H1 (cell line): ENCODE data around the gene IQCH. TPM values are rescaled to one million over a fixed set of nuclear protein-coding genes. Genes with fewer than 3 reads are reported as not detected.

ENCODE experiments used
- CTCF ChIA-PET: fragments of 300-600 bp; sonication (Branson Sonifier 250); formaldehyde crosslinking; loops from one replicate; lab custom pipeline; 2021; ENCODE audit not compliant: partially characterized antibody; lab: Charles Lee
- POLR2A ChIA-PET: fragments of 300-600 bp; sonication (Branson Sonifier 250); formaldehyde crosslinking; loops from one replicate; lab custom pipeline; 2021; ENCODE audit warnings: inconsistent platforms; ENCODE audit not compliant: partially characterized antibody; lab: Charles Lee
- DNase-seq, 2 experiments: peaks; one replicate each; pipeline versions ENCODE4 v3.0.0 to v3.0.0-alpha.2; 2010 to 2022; ENCODE audit warnings: low spot score in 2 of 2, low read depth in 1 of 2, mixed read lengths in 1 of 2
- FAIRE-seq: peaks from 2 replicates; lab custom pipeline; 2011; peaks lifted over from hg19 to GRCh38; lab: Jason Lieb, UNC
- H2AFZ ChIP-seq: 2 replicates; pipeline ENCODE4 v1.8.1; 2012; ENCODE audit warnings: low read length, inconsistent platforms
- H2AK5ac ChIP-seq: 2 replicates; pipeline ENCODE4 v1.6.1; 2013; ENCODE audit warnings: low read depth, low read length
- H2BK120ac ChIP-seq: replicated peaks from 2 replicates; pipeline ENCODE3; 2013; ENCODE audit warnings: low read depth, low read length, inconsistent platforms
- H2BK12ac ChIP-seq: 2 replicates; pipeline ENCODE4 v1.6.1; 2013; ENCODE audit warnings: low read depth, low read length
- H2BK15ac ChIP-seq: 2 replicates; pipeline ENCODE4 v1.6.1; 2013; ENCODE audit warnings: low read length
- H2BK20ac ChIP-seq: 2 replicates; pipeline ENCODE4 v1.6.1; 2013; ENCODE audit warnings: low read length
- H2BK5ac ChIP-seq: 2 replicates; pipeline ENCODE4 v1.6.1; 2013; ENCODE audit warnings: low read depth, low read length
- H3K14ac ChIP-seq: 2 replicates; pipeline ENCODE4 v1.6.1; 2013; ENCODE audit warnings: inconsistent platforms; ENCODE audit not compliant: insufficient read length
- H3K18ac ChIP-seq: 2 replicates; pipeline ENCODE4 v1.6.1; 2013; ENCODE audit warnings: low read length; ENCODE audit errors: extremely low read depth
- H3K23ac ChIP-seq: 2 replicates; pipeline ENCODE4 v1.6.1; 2013; ENCODE audit warnings: inconsistent platforms; ENCODE audit not compliant: insufficient read length
- H3K23me2 ChIP-seq: 2 replicates; pipeline ENCODE4 v1.6.1; 2013; ENCODE audit warnings: low read depth, low read length
- H3K27ac ChIP-seq: 2 replicates; pipeline ENCODE4 v1.6.1; 2011; ENCODE audit warnings: low read depth, low read length, inconsistent platforms
- H3K27me3 ChIP-seq, 4 experiments: replicated peaks in 1 of 4; 1 replicate in 1 of 4; 2 replicates in 3 of 4; pipeline versions ENCODE4 v1.6.1 to v1.8.1; 2011 to 2013; ENCODE audit warnings: low read length in 3 of 4, mild to moderate bottlenecking in 3 of 4, inconsistent platforms in 2 of 4, mixed read lengths in 2 of 4, moderate library complexity in 1 of 4; ENCODE audit not compliant: control insufficient read depth in 3 of 4, insufficient read depth in 3 of 4; ENCODE audit errors: extremely low read depth in 1 of 4
- H3K36me3 ChIP-seq, 4 experiments: 2 replicates each; pipeline versions ENCODE4 v1.6.1 to v1.8.1; 2011 to 2013; ENCODE audit warnings: mild to moderate bottlenecking in 4 of 4, low read length in 3 of 4, moderate library complexity in 2 of 4, control low read depth in 1 of 4, inconsistent platforms in 1 of 4; ENCODE audit not compliant: insufficient read depth in 4 of 4, control insufficient read depth in 2 of 4
- H3K4ac ChIP-seq: replicated peaks from 2 replicates; pipeline ENCODE3; 2013; ENCODE audit warnings: low read length, low read depth, mixed read lengths, inconsistent platforms; ENCODE audit not compliant: insufficient read length
- H3K4me1 ChIP-seq, 4 experiments: replicated peaks in 1 of 4; 1 replicate in 1 of 4; 2 replicates in 3 of 4; pipeline versions ENCODE4 v1.6.1 to v1.8.1; 2011 to 2013; ENCODE audit warnings: low read length in 3 of 4, inconsistent platforms in 2 of 4, mixed read lengths in 1 of 4; ENCODE audit not compliant: insufficient read depth in 4 of 4, control insufficient read depth in 3 of 4
- H3K4me2 ChIP-seq, 2 experiments: 2 replicates each; pipeline versions ENCODE4 v1.6.1 to v1.8.1; 2011 to 2013; ENCODE audit warnings: low read depth in 2 of 2, low read length in 2 of 2, control low read depth in 1 of 2, inconsistent platforms in 1 of 2, mild to moderate bottlenecking in 1 of 2; ENCODE audit not compliant: insufficient read depth in 1 of 2
- H3K4me3 ChIP-seq, 4 experiments: fragments of 200-600, 300-600 bp in 1 of 4; sonication (generic), shearing (Covaris generic), sonication (Bioruptor Twin) in 1 of 4; 2 replicates each; pipeline versions ENCODE4 v1.5.1 to v1.8.1; 2011 to 2016; ENCODE audit warnings: low read length in 4 of 4, low read depth in 3 of 4, control low read depth in 2 of 4, inconsistent platforms in 2 of 4, mild to moderate bottlenecking in 2 of 4, mixed read lengths in 1 of 4, moderate library complexity in 1 of 4; ENCODE audit not compliant: insufficient read depth in 2 of 4; ENCODE audit errors: extremely low read depth in 1 of 4
- H3K56ac ChIP-seq: replicated peaks from 2 replicates; pipeline ENCODE3; 2013; ENCODE audit warnings: low read depth, mild to moderate bottlenecking, mixed read lengths, low read length, inconsistent platforms; ENCODE audit not compliant: insufficient read length
- H3K79me1 ChIP-seq: 2 replicates; pipeline ENCODE4 v1.6.1; 2013; ENCODE audit warnings: low read depth, low read length, control low read depth
- H3K79me2 ChIP-seq, 2 experiments: 2 replicates each; pipeline versions ENCODE4 v1.6.1 to v1.8.1; 2012 to 2013; ENCODE audit warnings: low read length in 2 of 2, mild to moderate bottlenecking in 2 of 2, inconsistent platforms in 1 of 2; ENCODE audit not compliant: insufficient read depth in 2 of 2, control insufficient read depth in 1 of 2
- H3K9ac ChIP-seq, 4 experiments: replicated peaks in 1 of 4; 1 replicate in 1 of 4; 2 replicates in 3 of 4; pipeline versions ENCODE4 v1.6.1 to v1.8.1; 2011 to 2013; ENCODE audit warnings: low read depth in 3 of 4, low read length in 3 of 4, control low read depth in 2 of 4, mild to moderate bottlenecking in 2 of 4, moderate library complexity in 2 of 4, inconsistent platforms in 1 of 4; ENCODE audit errors: extremely low read depth in 1 of 4
- H3K9me3 ChIP-seq, 2 experiments: 2 replicates each; pipeline versions ENCODE4 v1.6.1 to v1.8.1; 2012 to 2013; ENCODE audit warnings: mild to moderate bottlenecking in 2 of 2, moderate library complexity in 2 of 2, control low read depth in 1 of 2, inconsistent platforms in 1 of 2, low read depth in 1 of 2, low read length in 1 of 2, mixed read lengths in 1 of 2; ENCODE audit not compliant: insufficient read depth in 2 of 2
- H4K20me1 ChIP-seq, 2 experiments: replicated peaks in 1 of 2; 2 replicates each; pipeline versions ENCODE3 to v1.8.1; 2011 to 2013; ENCODE audit warnings: inconsistent platforms in 2 of 2, low read length in 2 of 2, mild to moderate bottlenecking in 1 of 2; ENCODE audit not compliant: insufficient read depth in 2 of 2, control insufficient read depth in 1 of 2
- H4K5ac ChIP-seq: 2 replicates; pipeline ENCODE4 v1.6.1; 2013; ENCODE audit warnings: low read length, low read depth, mixed read lengths, inconsistent platforms; ENCODE audit not compliant: insufficient read length
- H4K8ac ChIP-seq: 2 replicates; pipeline ENCODE4 v1.8.0; 2013; ENCODE audit warnings: mild to moderate bottlenecking, moderate library complexity, low read length, inconsistent platforms; ENCODE audit not compliant: insufficient read depth; ENCODE audit errors: extremely low read depth
- H4K91ac ChIP-seq: replicated peaks from 2 replicates; pipeline ENCODE3; 2013; ENCODE audit warnings: low read length, mixed read lengths, inconsistent platforms; ENCODE audit not compliant: insufficient read length
- BACH1 ChIP-seq: IDR thresholded peaks from 2 replicates; pipeline ENCODE4 v1.6.1; 2012; ENCODE audit warnings: low read length, improper control_type of control experiment
- CEBPB ChIP-seq: IDR thresholded peaks from 2 replicates; pipeline ENCODE4 v1.6.1; 2012; ENCODE audit warnings: low read depth, low read length
- MAX ChIP-seq: IDR thresholded peaks from 2 replicates; pipeline ENCODE4 v1.6.1; 2012; ENCODE audit warnings: inconsistent platforms
- RAD21 ChIP-seq, 2 experiments: IDR thresholded peaks in 1 of 2; conservative IDR thresholded peaks in 1 of 2; 2 replicates each; pipeline ENCODE4 v1.6.1; 2011; ENCODE audit warnings: low read depth in 2 of 2, low read length in 2 of 2, improper control_type of control experiment in 1 of 2, inconsistent platforms in 1 of 2, mild to moderate bottlenecking in 1 of 2, moderate library complexity in 1 of 2
- SP2 ChIP-seq: IDR thresholded peaks from 2 replicates; pipeline ENCODE4 v1.6.1; 2012; ENCODE audit warnings: mild to moderate bottlenecking, low read length, inconsistent platforms
- TEAD4 ChIP-seq: IDR thresholded peaks from 2 replicates; pipeline ENCODE4 v1.6.1; 2012; ENCODE audit warnings: low read depth, low read length, inconsistent platforms, mixed read lengths
- ZNF274 ChIP-seq: IDR thresholded peaks from 2 replicates; pipeline ENCODE4 v1.7.0; 2012; ENCODE audit warnings: low read length, borderline replicate concordance; ENCODE audit errors: extremely low read depth
- WGBS, 2 experiments: shearing (Covaris generic) in 1 of 2; methylation state at CpG; one replicate each; pipeline versions ENCODE4 v1.1.6 to v1.1.7; 2013 to 2015; ENCODE audit warnings: low lambda C conversion rate in 2 of 2, mixed read lengths in 2 of 2, inconsistent platforms in 1 of 2, low coverage in 1 of 2, missing lambda C conversion rate in 1 of 2; ENCODE audit not compliant: insufficient replicate concordance in 2 of 2, insufficient coverage in 1 of 2, insufficient read length in 1 of 2; ENCODE audit errors: extremely low coverage in 1 of 2, missing lambda C conversion rate in 1 of 2; 5-methylcytosine and 5-hydroxymethylcytosine counted together
- polyA plus RNA-seq, 7 experiments: library from polyadenylated mRNA; depleted of rRNA in 3 of 7; stranded (reverse) in 5 of 7; unstranded in 2 of 7; fragments of >200 nt in 5 of 7; fragments of 200-250 nt in 2 of 7; gene quantifications; 1 replicate in 5 of 7; 2 replicates in 1 of 7; 4 replicates in 1 of 7; pipeline versions ENCODE4 v1.2.1 to v1.2.3, GENCODE V29; 2011 to 2013; ENCODE audit warnings: missing spikeins in 2 of 7, mixed read lengths in 2 of 7
- total RNA-seq: library from RNA; stranded (reverse); fragmentation: NEBNext Ultra II Directional; extraction: Animal tissue kit (Norgen Biotek cat#: 25700); gene quantifications from 2 replicates; pipeline ENCODE4 v1.2.1, GENCODE V29; 2021

IQCH gene
- total and polyA plus RNA-seq, 2 of the 8 experiments (the other 6 are each of a cell fraction or from before 2014, with no cell fraction given): 0.60 to 1.9 TPM

- Histone ChIP-seq H3K23ac (no peak overlapping the region), H3K27ac (no peak overlapping the region), H2BK5ac (0 out of 2 replicates have a peak overlapping the region, but pooled peaks have one; percentile 8), H2BK20ac (no peak overlapping the region), H3K27me3 (no peaks in the 10 kb centered on the region; a peak in 1 of 7 replicates), H4K5ac (no peak overlapping the region), H3K79me1 (peaks cover under 1% of the 10 kb centered on the region; the same call in 1 of the 2 replicates), H3K4me1 (peaks cover under 1 to 9% (median 2%) of the 10 kb centered on the region in 4 experiments; a peak in 6 of 7 replicates), H3K4ac (no peak overlapping the region), H4K20me1 (no peaks in the 10 kb centered on the region), H3K4me2 (peak overlapping the region; percentile 66 to 79), H2AK5ac (no peak overlapping the region), H2BK12ac (no peak overlapping the region), H3K4me3 (peak overlapping the region; percentile 75 to 97 (median 88); a peak in 7 of 8 replicates), H3K14ac (no peak overlapping the region), H3K9ac (no peak overlapping the region; a peak in 2 of 7 replicates), H3K18ac (no peak overlapping the region), H3K23me2 (peaks cover 11% of the 10 kb centered on the region; the same call in 1 of the 2 replicates), H3K36me3 (peaks cover 0 to 4% (median 2%) of the 10 kb centered on the region in 4 experiments; a peak in 2 of 8 replicates), H4K8ac (no peak overlapping the region), H3K79me2 (no peaks in the 10 kb centered on the region), H3K9me3 (no peaks in the 10 kb centered on the region), H3K56ac (no peak overlapping the region), H2BK15ac (no peak overlapping the region), H2BK120ac (no peak overlapping the region), H4K91ac (no peak overlapping the region), H2AFZ (no peak overlapping the region)
- POLR2A ChIA-PET: interaction anchor here (0.7 kb wide), 1 partner anchor 18 kb away, joined by 3 read pairs; no protein-coding TSS in a partner anchor
- WGBS, 2 experiments: 84% methylated on average over 7 of the region's 7 CpGs; no CpG with 5 or more reads in 1 of the 2 experiments
- CTCF ChIA-PET: interaction anchor here (0.6 to 0.7 kb wide), 2 partner anchors 12 to 272 kb away, joined by 3 read pairs; no protein-coding TSS in a partner anchor
- FAIRE-seq (no peak), DNase-seq (no peak)
- TF ChIP-seq ZNF274 (no peak), TEAD4 (no peak), BACH1 (no peak), SP2 (no peak), RAD21 (IDR thresholded peaks at IDR 0.05 in 1 of 2, conservative IDR thresholded peaks at IDR 0.05 in 1 of 2; ENCODE audit: low read depth in 2 of 2, low read length in 2 of 2) (no peak), MAX (no peak), CEBPB (no peak)
Observed at GRCh38 chr15:67543348-67543718, 288.7 kb downstream of the IQCH start.
